ENCODE data around the gene MAVS. TPM values are rescaled to one million over a fixed set of nuclear protein-coding genes. Genes with fewer than 3 reads are reported as not detected.
A peak's percentile ranks its signal among the peaks of the same experiment; 100 is the strongest.

MAVS gene
- total and polyA plus RNA-seq, 9 of the 15 experiments (the other 6 are each of a cell fraction or from before 2014, with no cell fraction given), result 1.6 to 22.0 (median 11.3) TPM

DNA sequence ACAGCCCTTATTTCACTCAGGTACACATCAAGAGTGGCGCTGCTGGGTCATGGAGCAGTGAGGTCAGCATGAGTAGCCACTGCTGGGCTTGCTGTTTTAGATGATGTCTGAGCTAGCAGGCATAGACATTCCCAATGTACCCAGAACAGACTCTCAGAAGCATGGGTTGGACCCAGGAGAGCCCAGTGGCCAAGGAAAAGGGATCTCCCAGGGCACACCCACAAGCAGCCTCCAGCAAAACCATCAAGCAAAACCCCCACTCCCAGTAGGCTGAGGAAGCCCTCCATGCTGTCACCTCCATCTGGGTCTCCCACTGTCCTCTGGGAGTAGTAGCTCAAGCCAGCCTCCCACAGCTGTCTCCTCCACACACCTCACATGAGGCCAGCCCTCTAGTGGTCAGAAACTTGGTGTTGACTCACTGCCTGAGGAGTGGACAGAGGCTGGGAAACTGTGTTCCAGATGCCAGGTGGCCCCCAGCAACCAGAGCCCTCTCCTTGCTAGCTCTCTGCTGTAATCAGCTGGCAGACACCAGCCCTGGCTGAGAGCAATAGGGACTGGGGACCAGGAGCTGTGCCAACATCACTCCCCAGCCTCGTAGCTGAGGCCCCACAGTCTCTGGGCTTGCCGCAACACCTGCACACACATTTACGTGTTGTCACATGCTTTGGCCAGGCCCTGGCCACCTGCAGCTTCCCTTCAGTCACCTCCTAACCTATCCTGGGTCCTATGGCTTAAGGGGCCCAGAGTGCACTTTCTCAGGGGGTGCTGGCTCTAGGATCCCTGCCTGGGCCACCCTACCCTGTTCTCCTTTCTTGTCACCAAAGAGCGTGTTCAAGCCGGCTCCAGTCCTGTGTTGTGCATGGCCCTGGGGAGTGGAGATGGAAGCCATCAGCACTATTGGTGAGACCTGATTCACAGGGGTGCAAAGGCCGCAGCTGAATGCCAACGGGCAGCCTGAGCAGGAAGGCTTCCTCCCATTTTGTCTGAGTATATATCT lies 28.2 kb upstream of the MAVS start (continued):
- TF ChIP-seq ZNF699 (CRISPR knock-in tag; IDR thresholded peaks at IDR 0.05; ENCODE audit: insufficient replicate concordance) (no peak), SRSF3 (IDR thresholded peaks at IDR 0.05; ENCODE audit: insufficient read depth, low read length) (no peak), CGGBP1 (CRISPR knock-in tag; IDR thresholded peaks at IDR 0.05) (no peak), KAT2B (IDR thresholded peaks at IDR 0.05; ENCODE audit: low read depth, low read length) (no peak), CXXC5 (CRISPR knock-in tag; IDR thresholded peaks at IDR 0.05) (no peak), BDP1 (IDR thresholded peaks at IDR 0.05; ENCODE audit: insufficient read depth, insufficient read length) (no peak), EHMT2 (IDR thresholded peaks at IDR 0.05) (peak; percentile 37; the same call in 1 of the 2 replicates), ZNF212 (CRISPR knock-in tag; IDR thresholded peaks at IDR 0.05) (no peak), NFRKB (IDR thresholded peaks at IDR 0.05; ENCODE audit: low read depth) (no peak), PML (IDR thresholded peaks at IDR 0.05; ENCODE audit: low read length) (no peak), L3MBTL2 (IDR thresholded peaks at IDR 0.05) (peak; percentile 53; the same call in 1 of the 2 replicates), NFYB (IDR thresholded peaks at IDR 0.05; ENCODE audit: extremely low read depth, insufficient read length) (no peak), CTBP1 (IDR thresholded peaks at IDR 0.05; ENCODE audit: borderline replicate concordance) (peak; percentile 15; the same call in 1 of the 2 replicates), CBFB (CRISPR knock-in tag; IDR thresholded peaks at IDR 0.05) (0 out of 2 replicates have a peak, but pooled peaks have one; percentile 9), NR1H2 (CRISPR knock-in tag; IDR thresholded peaks at IDR 0.05) (no peak), CCNT2 (IDR thresholded peaks at IDR 0.05; ENCODE audit: borderline replicate concordance, extremely low read depth, insufficient read length, low read depth, low read length) (no peak), ZBTB7A (IDR thresholded peaks at IDR 0.05; ENCODE audit: borderline replicate concordance, control insufficient read depth, low read depth, low read length) (peak; percentile 41; the same call in 1 of the 2 replicates), EGR1 (conservative IDR thresholded peaks at IDR 0.05) (no peak)
- TF ChIP-seq, protein P1, sequence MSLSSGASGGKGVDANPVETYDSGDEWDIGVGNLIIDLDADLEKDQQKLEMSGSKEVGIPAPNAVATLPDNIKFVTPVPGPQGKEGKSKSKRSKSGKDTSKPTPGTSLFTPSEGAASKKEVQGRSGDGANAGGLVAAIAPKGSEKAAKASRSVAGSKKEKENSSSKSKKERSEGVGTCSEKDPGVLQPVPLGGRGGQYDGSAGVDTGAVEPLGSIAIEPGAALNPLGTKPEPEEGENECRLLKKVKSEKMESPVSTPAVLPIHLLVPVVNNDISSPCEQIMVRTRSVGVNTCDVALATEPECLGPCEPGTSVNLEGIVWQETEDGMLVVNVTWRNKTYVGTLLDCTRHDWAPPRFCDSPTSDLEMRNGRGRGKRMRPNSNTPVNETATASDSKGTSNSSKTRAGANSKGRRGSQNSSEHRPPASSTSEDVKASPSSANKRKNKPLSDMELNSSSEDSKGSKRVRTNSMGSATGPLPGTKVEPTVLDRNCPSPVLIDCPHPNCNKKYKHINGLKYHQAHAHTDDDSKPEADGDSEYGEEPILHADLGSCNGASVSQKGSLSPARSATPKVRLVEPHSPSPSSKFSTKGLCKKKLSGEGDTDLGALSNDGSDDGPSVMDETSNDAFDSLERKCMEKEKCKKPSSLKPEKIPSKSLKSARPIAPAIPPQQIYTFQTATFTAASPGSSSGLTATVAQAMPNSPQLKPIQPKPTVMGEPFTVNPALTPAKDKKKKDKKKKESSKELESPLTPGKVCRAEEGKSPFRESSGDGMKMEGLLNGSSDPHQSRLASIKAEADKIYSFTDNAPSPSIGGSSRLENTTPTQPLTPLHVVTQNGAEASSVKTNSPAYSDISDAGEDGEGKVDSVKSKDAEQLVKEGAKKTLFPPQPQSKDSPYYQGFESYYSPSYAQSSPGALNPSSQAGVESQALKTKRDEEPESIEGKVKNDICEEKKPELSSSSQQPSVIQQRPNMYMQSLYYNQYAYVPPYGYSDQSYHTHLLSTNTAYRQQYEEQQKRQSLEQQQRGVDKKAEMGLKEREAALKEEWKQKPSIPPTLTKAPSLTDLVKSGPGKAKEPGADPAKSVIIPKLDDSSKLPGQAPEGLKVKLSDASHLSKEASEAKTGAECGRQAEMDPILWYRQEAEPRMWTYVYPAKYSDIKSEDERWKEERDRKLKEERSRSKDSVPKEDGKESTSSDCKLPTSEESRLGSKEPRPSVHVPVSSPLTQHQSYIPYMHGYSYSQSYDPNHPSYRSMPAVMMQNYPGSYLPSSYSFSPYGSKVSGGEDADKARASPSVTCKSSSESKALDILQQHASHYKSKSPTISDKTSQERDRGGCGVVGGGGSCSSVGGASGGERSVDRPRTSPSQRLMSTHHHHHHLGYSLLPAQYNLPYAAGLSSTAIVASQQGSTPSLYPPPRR (CRISPR knock-in tag; IDR thresholded peaks at IDR 0.05; ENCODE audit: borderline replicate concordance), result no peak
- TF ChIP-seq, protein P2, sequence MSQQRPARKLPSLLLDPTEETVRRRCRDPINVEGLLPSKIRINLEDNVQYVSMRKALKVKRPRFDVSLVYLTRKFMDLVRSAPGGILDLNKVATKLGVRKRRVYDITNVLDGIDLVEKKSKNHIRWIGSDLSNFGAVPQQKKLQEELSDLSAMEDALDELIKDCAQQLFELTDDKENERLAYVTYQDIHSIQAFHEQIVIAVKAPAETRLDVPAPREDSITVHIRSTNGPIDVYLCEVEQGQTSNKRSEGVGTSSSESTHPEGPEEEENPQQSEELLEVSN (IDR thresholded peaks at IDR 0.05; ENCODE audit: borderline replicate concordance in 1 of 2, extremely low read depth in 1 of 2, insufficient read depth in 1 of 2, insufficient read length in 1 of 2, low read depth in 1 of 2, low read length in 1 of 2, poor library complexity in 1 of 2, severe bottlenecking in 1 of 2), result peak in 1 of 2 experiments; percentile 14
